ENCODE measurements around the gene INPP5A.

The INPP5A gene

GRCh38 chr10:132519382-132520176 is 18.0 kb upstream of the INPP5A start:
- no peak overlapping the region for H3K4me3 ChIP-seq (ENCODE audit: low read length)
- TF ChIP-seq ZNF274 (IDR thresholded peaks at IDR 0.05; ENCODE audit: low read depth, low read length): no peak

- no peak for TF ChIP-seq ZNF274 (IDR thresholded peaks at IDR 0.05; ENCODE audit: low read depth, low read length)
- H3K4me3 ChIP-seq (ENCODE audit: low read length): no peak overlapping the region
These were observed 17.3 kb upstream of the INPP5A start for GRCh38 chr10:132520177-132520811.

GRCh38 chr10:132521041-132521465 is 16.5 kb upstream of the INPP5A start:
- no peak overlapping the region for H3K4me3 ChIP-seq (ENCODE audit: low read length)
- TF ChIP-seq ZNF274 (IDR thresholded peaks at IDR 0.05; ENCODE audit: low read depth, low read length): no peak

GRCh38 chr10:132521466-132522102 is 16.0 kb upstream of the INPP5A start:
- TF ChIP-seq ZNF274 (IDR thresholded peaks at IDR 0.05; ENCODE audit: low read depth, low read length): no peak
- H3K4me3 ChIP-seq (ENCODE audit: low read length): no peak overlapping the region

GRCh38 chr10:132522521-132523411 is 14.8 kb upstream of the INPP5A start:
- H3K4me3 ChIP-seq (ENCODE audit: low read length): no peak overlapping the region
- no peak for TF ChIP-seq ZNF274 (IDR thresholded peaks at IDR 0.05; ENCODE audit: low read depth, low read length)

GRCh38 chr10:132523561-132524442 is 13.8 kb upstream of the INPP5A start:
- H3K4me3 ChIP-seq (ENCODE audit: low read length): no peak overlapping the region
- TF ChIP-seq ZNF274 (IDR thresholded peaks at IDR 0.05; ENCODE audit: low read depth, low read length): no peak

GRCh38 chr10:132524443-132525285 is 12.9 kb upstream of the INPP5A start:
- H3K4me3 ChIP-seq (ENCODE audit: low read length): no peak overlapping the region
- no peak for TF ChIP-seq ZNF274 (IDR thresholded peaks at IDR 0.05; ENCODE audit: low read depth, low read length)

GRCh38 chr10:132526676-132527075 is 10.9 kb upstream of the INPP5A start:
- TF ChIP-seq ZNF274 (IDR thresholded peaks at IDR 0.05; ENCODE audit: low read depth, low read length): no peak
- no peak overlapping the region for H3K4me3 ChIP-seq (ENCODE audit: low read length)

- no peak overlapping the region for H3K4me3 ChIP-seq (ENCODE audit: low read length)
- TF ChIP-seq ZNF274 (IDR thresholded peaks at IDR 0.05; ENCODE audit: low read depth, low read length): no peak
These were observed 10.1 kb upstream of the INPP5A start for GRCh38 chr10:132527339-132528063.

- H3K4me3 ChIP-seq (ENCODE audit: low read length): no peak overlapping the region
- TF ChIP-seq ZNF274 (IDR thresholded peaks at IDR 0.05; ENCODE audit: low read depth, low read length): no peak
These were observed 9.4 kb upstream of the INPP5A start for GRCh38 chr10:132528064-132528691.

- no peak for TF ChIP-seq ZNF274 (IDR thresholded peaks at IDR 0.05; ENCODE audit: low read depth, low read length)
- H3K4me3 ChIP-seq (ENCODE audit: low read length): no peak overlapping the region
These were observed 5.4 kb upstream of the INPP5A start for GRCh38 chr10:132532179-132532578.
